Activated CD4-positive, alpha-beta memory T cell treated with anti-CD3 and anti-CD28 coated beads, Interleukin-2, amount 10 ng/mL, durations not matched to agents 7 days and 5 days (primary cell): ENCODE data around the gene GAGE13. TPM values are rescaled to one million over a fixed set of nuclear protein-coding genes. Genes with fewer than 3 reads are reported as not detected.
"Not testable (repeated sequence)": the region's sequence is repeated elsewhere in the genome, so short reads cannot be mapped to it uniquely, and the experiment has no call there.

Experiments
- CTCF ChIA-PET: fragments of 350-600 bp; sonication (Branson Sonifier 250); formaldehyde crosslinking; loops from one replicate; lab custom pipeline; 2021; ENCODE audit warnings: antibody characterized with exemption, inconsistent platforms; lab: Charles Lee
- POLR2A ChIA-PET: fragments of 350-600 bp; sonication (Branson Sonifier 250); formaldehyde crosslinking; loops from one replicate; lab custom pipeline; 2021; ENCODE audit warnings: antibody characterized with exemption; lab: Charles Lee
- DNase-seq: peaks from one replicate; pipeline ENCODE4 v3.0.0-alpha.2; 2020
- H3K27ac Mint-ChIP-seq: one replicate; pipeline ENCODE4 v1.8.0; 2021; ENCODE audit warnings: mild to moderate bottlenecking, mixed read lengths
- H3K27me3 Mint-ChIP-seq: one replicate; pipeline ENCODE4 v1.8.0; 2021; ENCODE audit warnings: mixed read lengths
- H3K36me3 Mint-ChIP-seq: one replicate; pipeline ENCODE4 v1.8.0; 2021; ENCODE audit warnings: low read depth, mixed read lengths
- H3K4me1 Mint-ChIP-seq: one replicate; pipeline ENCODE4 v1.8.0; 2021; ENCODE audit warnings: mixed read lengths
- H3K4me3 Mint-ChIP-seq: one replicate; pipeline ENCODE4 v1.8.0; 2021; ENCODE audit warnings: mild to moderate bottlenecking, mixed read lengths
- H3K9me3 Mint-ChIP-seq: one replicate; pipeline ENCODE4 v1.8.0; 2021; ENCODE audit warnings: mixed read lengths
- total RNA-seq, 2 experiments: library from RNA; stranded (reverse); gene quantifications; one replicate each; pipeline ENCODE4 v1.2.3, GENCODE V29; 2021

The GAGE13 gene
- total RNA-seq, 2 experiments from 2014 or later, result not detected

- CTCF ChIA-PET, H3K36me3 Mint-ChIP-seq, H3K27ac Mint-ChIP-seq, H3K4me3 Mint-ChIP-seq, DNase-seq, H3K9me3 Mint-ChIP-seq, POLR2A ChIA-PET: not testable (repeated sequence)
- Mint-ChIP-seq H3K27me3 (peaks cover 33% of the 10 kb centered on the region), H3K4me1 (peaks cover 16% of the 10 kb centered on the region)
Observed at GRCh38 chrX:49307775-49308174, 23.6 kb upstream of the GAGE13 start.

GRCh38 chrX:49308604-49309269 lies 22.6 kb upstream of the GAGE13 start:
- Mint-ChIP-seq H3K36me3 (no peaks in the 10 kb centered on the region), H3K27me3 (peaks cover 33% of the 10 kb centered on the region), H3K27ac (no peak overlapping the region), H3K9me3 (no peaks in the 10 kb centered on the region), H3K4me1 (peaks cover 16% of the 10 kb centered on the region), H3K4me3 (peak overlapping the region; percentile 68)
- POLR2A ChIA-PET, result no interaction called here
- CTCF ChIA-PET, result no interaction called here
- no peak for DNase-seq

- H3K4me1 Mint-ChIP-seq, result peaks cover 16% of the 10 kb centered on the region
- H3K4me3 Mint-ChIP-seq, result peak overlapping the region; percentile 68
- H3K27ac Mint-ChIP-seq, result peak overlapping the region; percentile 27
- ChIA-PET POLR2A (no interaction called here), CTCF (no interaction called here)
- peaks cover 33% of the 10 kb centered on the region for H3K27me3 Mint-ChIP-seq
- no peak for DNase-seq
- H3K36me3 Mint-ChIP-seq, result no peaks in the 10 kb centered on the region
- no peaks in the 10 kb centered on the region for H3K9me3 Mint-ChIP-seq
Observed at GRCh38 chrX:49309401-49309981, 21.9 kb upstream of the GAGE13 start.

GRCh38 chrX:49310371-49310770 lies 21.0 kb upstream of the GAGE13 start:
- Mint-ChIP-seq H3K9me3 (no peaks in the 10 kb centered on the region), H3K4me1 (peaks cover 16% of the 10 kb centered on the region), H3K27me3 (peaks cover 35% of the 10 kb centered on the region), H3K4me3 (no peak overlapping the region), H3K36me3 (no peaks in the 10 kb centered on the region), H3K27ac (no peak overlapping the region)
- ChIA-PET POLR2A (no interaction called here), CTCF (no interaction called here)
- no peak for DNase-seq

DNA sequence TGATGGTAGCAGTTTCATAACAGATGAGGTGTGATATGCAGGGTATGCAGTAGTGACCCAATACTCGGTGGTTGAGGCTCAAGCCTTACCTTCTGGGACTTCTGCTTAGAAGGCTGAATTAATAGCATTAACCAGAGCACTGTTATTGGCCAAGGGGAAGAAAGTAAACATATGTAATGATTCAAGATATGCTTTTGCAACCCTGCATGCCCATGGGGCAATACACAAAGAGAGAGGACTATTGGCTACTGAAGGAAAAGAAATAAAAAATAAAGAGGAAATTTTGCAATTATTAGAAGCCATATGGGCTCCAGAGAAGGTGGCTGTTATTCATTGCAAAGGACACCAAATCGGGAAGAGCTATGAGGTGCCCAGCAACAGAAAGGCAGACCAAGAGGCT lies 19.2 kb upstream of the GAGE13 start:
- ChIA-PET POLR2A (no interaction called here), CTCF (no interaction called here)
- H3K9me3 Mint-ChIP-seq, result no peaks in the 10 kb centered on the region
- DNase-seq, result no peak
- peaks cover 16% of the 10 kb centered on the region for H3K4me1 Mint-ChIP-seq
- H3K4me3 Mint-ChIP-seq, result no peak overlapping the region
- no peak overlapping the region for H3K27ac Mint-ChIP-seq
- H3K36me3 Mint-ChIP-seq, result no peaks in the 10 kb centered on the region
- H3K27me3 Mint-ChIP-seq, result peaks cover 32% of the 10 kb centered on the region

- ChIA-PET CTCF (no interaction called here), POLR2A (no interaction called here)
- DNase-seq, result no peak
- Mint-ChIP-seq H3K36me3 (no peaks in the 10 kb centered on the region), H3K27me3 (peaks cover 7% of the 10 kb centered on the region), H3K27ac (no peak overlapping the region), H3K9me3 (no peaks in the 10 kb centered on the region), H3K4me3 (no peak overlapping the region), H3K4me1 (no peaks in the 10 kb centered on the region)
Observed at GRCh38 chrX:49316085-49316484, 15.3 kb upstream of the GAGE13 start.

DNA sequence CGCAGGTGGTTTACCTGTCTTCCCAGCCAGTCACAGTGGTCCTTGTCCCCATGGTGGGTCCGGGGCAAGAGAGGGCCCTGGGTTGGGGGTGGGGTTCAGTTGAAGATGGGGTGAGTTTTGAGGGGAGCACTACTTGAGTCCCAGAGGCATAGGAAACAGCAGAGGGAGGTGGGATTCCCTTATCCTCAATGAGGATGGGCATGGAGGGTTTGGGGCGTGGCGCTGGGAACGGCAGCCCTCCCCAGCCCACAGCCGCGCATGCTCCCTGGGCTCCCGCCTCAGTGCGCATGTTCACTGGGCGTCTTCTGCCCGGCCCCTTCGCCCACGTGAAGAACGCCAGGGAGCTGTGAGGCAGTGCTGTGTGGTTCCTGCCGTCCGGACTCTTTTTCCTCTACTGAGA lies 9.6 kb upstream of the GAGE13 start, which contains the start of gene GAGE12J:
TSS of gene GAGE12J (plus strand) at position 301 of the 400 bp plus-strand sequence. CDS start 1,157 bp downstream, outside the sequence.
- H3K36me3 Mint-ChIP-seq, DNase-seq, POLR2A ChIA-PET, H3K4me1 Mint-ChIP-seq, H3K9me3 Mint-ChIP-seq, H3K27me3 Mint-ChIP-seq, H3K4me3 Mint-ChIP-seq, CTCF ChIA-PET, H3K27ac Mint-ChIP-seq: not testable (repeated sequence)

DNA sequence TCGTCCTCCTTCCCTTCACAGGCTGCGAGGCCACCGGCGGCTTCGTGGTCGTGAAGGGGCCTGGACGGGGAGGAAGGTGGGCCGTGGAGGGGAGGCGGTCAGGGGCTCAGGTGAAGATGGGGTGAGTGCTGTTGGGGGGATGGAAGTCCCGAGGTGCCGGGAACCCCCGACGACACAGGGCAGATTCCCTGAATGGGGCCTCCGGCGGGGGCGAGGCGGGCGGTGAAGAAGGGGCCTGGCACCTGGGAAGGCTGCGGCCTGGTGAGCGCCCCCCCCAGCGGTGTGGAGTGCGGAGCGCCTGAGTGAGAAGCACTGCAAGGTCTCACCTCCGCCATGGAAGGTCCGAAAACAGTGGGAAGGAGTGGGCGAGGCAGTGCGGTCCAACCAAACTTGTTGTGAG lies 9.1 kb upstream of the GAGE13 start:
- H3K4me1 Mint-ChIP-seq, H3K27ac Mint-ChIP-seq, H3K36me3 Mint-ChIP-seq, CTCF ChIA-PET, DNase-seq, POLR2A ChIA-PET, H3K9me3 Mint-ChIP-seq, H3K4me3 Mint-ChIP-seq, H3K27me3 Mint-ChIP-seq: not testable (repeated sequence)

- H3K36me3 Mint-ChIP-seq, H3K27ac Mint-ChIP-seq, DNase-seq, POLR2A ChIA-PET, H3K27me3 Mint-ChIP-seq, H3K4me3 Mint-ChIP-seq, H3K4me1 Mint-ChIP-seq, CTCF ChIA-PET, H3K9me3 Mint-ChIP-seq: not testable (repeated sequence)
Observed at GRCh38 chrX:49323735-49324134, 7.6 kb upstream of the GAGE13 start.

GRCh38 chrX:49330421-49330820 lies 961 bp upstream of the GAGE13 start:
- H3K36me3 Mint-ChIP-seq, DNase-seq, H3K4me1 Mint-ChIP-seq, POLR2A ChIA-PET, H3K4me3 Mint-ChIP-seq, CTCF ChIA-PET, H3K27ac Mint-ChIP-seq, H3K9me3 Mint-ChIP-seq, H3K27me3 Mint-ChIP-seq: not testable (repeated sequence)

DNA sequence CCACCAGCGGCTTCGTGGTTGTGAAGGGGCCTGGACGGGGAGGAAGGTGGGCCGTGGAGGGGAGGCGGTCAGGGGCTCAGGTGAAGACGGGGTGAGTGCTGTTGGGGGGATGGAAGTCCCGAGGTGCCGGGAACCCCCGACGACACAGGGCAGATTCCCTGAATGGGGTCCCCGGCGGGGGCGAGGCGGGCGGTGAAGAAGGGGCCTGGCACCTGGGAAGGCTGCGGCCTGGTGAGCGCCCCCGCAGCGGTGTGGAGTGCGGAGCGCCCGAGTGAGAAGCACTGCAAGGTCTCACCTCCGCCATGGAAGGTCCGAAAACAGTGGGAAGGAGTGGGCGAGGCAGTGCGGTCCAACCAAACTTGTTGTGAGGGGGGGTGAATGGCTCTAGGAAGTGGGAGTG lies 459 bp downstream of the GAGE13 start:
- H3K36me3 Mint-ChIP-seq, CTCF ChIA-PET, H3K27me3 Mint-ChIP-seq, H3K4me1 Mint-ChIP-seq, DNase-seq, H3K4me3 Mint-ChIP-seq, POLR2A ChIA-PET, H3K27ac Mint-ChIP-seq, H3K9me3 Mint-ChIP-seq: not testable (repeated sequence)

GRCh38 chrX:49341449-49341848 lies 10.1 kb downstream of the GAGE13 start:
- POLR2A ChIA-PET, H3K4me1 Mint-ChIP-seq, H3K4me3 Mint-ChIP-seq, H3K27ac Mint-ChIP-seq, H3K9me3 Mint-ChIP-seq, CTCF ChIA-PET, DNase-seq, H3K27me3 Mint-ChIP-seq, H3K36me3 Mint-ChIP-seq: not testable (repeated sequence)

- POLR2A ChIA-PET, H3K27me3 Mint-ChIP-seq, H3K27ac Mint-ChIP-seq, H3K36me3 Mint-ChIP-seq, H3K4me3 Mint-ChIP-seq, DNase-seq, H3K9me3 Mint-ChIP-seq, H3K4me1 Mint-ChIP-seq, CTCF ChIA-PET: not testable (repeated sequence)
Observed at GRCh38 chrX:49344496-49345175, 13.3 kb downstream of the GAGE13 start.

- H3K4me3 Mint-ChIP-seq, H3K9me3 Mint-ChIP-seq, H3K4me1 Mint-ChIP-seq, H3K36me3 Mint-ChIP-seq, POLR2A ChIA-PET, DNase-seq, CTCF ChIA-PET, H3K27ac Mint-ChIP-seq, H3K27me3 Mint-ChIP-seq: not testable (repeated sequence)
Observed at GRCh38 chrX:49345402-49345801, 14.0 kb downstream of the GAGE13 start.
